Lung microvascular endothelial cell (primary cell): ENCODE results near the gene ZNF23. TPM values are rescaled to one million over a fixed set of nuclear protein-coding genes. Genes with fewer than 3 reads are reported as not detected.

Experiments used
- total RNA-seq: library from RNA; depleted of rRNA; stranded (reverse); fragments of >200 nt; gene quantifications from 2 replicates; pipeline ENCODE4 v1.2.1, GENCODE V29; 2014

The ZNF23 gene
- total RNA-seq, 1 donor from 2014 or later = 3.8 TPM

Other genes starting within 250 kb of the ZNF23 start
- gene HYDIN, start 231.5 kb downstream of the ZNF23 start, total RNA-seq = not detected in 2 replicates
- 19.2 and 28.0 TPM in 2 replicates for gene CMTR2, start 172.8 kb downstream of the ZNF23 start, total RNA-seq
- gene CALB2, start 103.5 kb downstream of the ZNF23 start, total RNA-seq = not detected in 2 replicates
- gene TLE7, start 20.2 kb downstream of the ZNF23 start, total RNA-seq = not detected in 2 replicates
- 1.2 and 1.5 TPM in 2 replicates for gene ZNF19, start 27.1 kb upstream of the ZNF23 start, total RNA-seq
- not detected in 2 replicates for gene CHST4, start 64.2 kb upstream of the ZNF23 start, total RNA-seq
- gene TAT, start 114.8 kb upstream of the ZNF23 start, total RNA-seq = not detected in 2 replicates
- 0.22 TPM in 1 of 2 replicates, not detected in the other for gene MARVELD3, start 163.9 kb upstream of the ZNF23 start, total RNA-seq